HL-60 (cell line): ENCODE data around the gene KCNH8.

ENCODE experiments used
- POLR2AphosphoS5 ChIP-seq: IDR thresholded peaks from 2 replicates; pipeline ENCODE4 v1.6.1; 2012; ENCODE audit warnings: low read depth
- TF ChIP-seq, protein P1 (sequence below): IDR thresholded peaks from one replicate; pipeline ENCODE4 v1.5.1; 2011; ENCODE audit warnings: low read length, control low read depth, inconsistent platforms; ENCODE audit not compliant: insufficient read depth

DNA sequence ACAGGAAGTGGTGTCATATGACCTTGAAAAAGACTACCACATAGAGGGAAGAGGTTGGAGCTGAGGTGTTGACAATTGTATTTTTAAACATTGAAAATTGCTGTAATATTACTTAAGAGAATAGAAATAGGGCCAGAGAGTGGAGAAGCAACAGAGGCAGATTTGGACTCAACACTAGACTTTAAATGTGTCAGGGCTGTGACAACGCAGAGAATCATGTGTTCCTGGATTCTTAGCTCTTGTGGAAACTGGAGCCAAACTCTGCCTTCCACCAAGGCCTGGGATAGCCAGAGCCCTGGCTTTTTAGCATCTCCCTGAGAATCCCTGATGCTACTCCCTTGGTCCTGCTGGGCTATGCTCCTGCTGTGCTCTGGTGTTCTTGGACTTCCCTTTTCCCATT is 277.5 kb downstream of the KCNH8 start:
- TF ChIP-seq, protein P1, sequence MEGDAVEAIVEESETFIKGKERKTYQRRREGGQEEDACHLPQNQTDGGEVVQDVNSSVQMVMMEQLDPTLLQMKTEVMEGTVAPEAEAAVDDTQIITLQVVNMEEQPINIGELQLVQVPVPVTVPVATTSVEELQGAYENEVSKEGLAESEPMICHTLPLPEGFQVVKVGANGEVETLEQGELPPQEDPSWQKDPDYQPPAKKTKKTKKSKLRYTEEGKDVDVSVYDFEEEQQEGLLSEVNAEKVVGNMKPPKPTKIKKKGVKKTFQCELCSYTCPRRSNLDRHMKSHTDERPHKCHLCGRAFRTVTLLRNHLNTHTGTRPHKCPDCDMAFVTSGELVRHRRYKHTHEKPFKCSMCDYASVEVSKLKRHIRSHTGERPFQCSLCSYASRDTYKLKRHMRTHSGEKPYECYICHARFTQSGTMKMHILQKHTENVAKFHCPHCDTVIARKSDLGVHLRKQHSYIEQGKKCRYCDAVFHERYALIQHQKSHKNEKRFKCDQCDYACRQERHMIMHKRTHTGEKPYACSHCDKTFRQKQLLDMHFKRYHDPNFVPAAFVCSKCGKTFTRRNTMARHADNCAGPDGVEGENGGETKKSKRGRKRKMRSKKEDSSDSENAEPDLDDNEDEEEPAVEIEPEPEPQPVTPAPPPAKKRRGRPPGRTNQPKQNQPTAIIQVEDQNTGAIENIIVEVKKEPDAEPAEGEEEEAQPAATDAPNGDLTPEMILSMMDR, result no peak
- TF ChIP-seq POLR2AphosphoS5, result no peak
